ENCODE data around the gene SCAF11. TPM values are rescaled to one million over a fixed set of nuclear protein-coding genes. Genes with fewer than 3 reads are reported as not detected.

The SCAF11 gene
- total and polyA plus RNA-seq, 2 experiments from 2014 or later, result 77.0 to 84.8 TPM

DNA sequence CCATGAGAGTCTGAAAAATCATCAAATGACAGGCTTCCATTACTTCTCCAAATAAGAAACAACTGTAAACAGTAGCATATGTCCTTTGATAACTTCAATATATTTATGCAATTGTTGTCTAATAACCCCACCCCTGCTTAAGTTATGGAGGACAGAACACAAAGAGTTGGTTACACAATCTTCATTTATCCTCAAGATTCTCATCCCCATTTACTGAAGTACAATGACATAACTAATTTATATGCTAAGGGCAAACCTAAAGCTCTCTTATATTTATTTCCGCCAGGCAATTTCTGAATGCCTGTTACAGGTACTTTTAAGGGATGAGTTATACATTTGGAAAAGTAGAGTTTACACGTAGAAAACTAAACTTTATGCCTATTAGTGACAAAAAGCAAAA, 12.3 kb downstream of the SCAF11 start:
- no peaks in the 10 kb centered on the region for H3K9me3 Mint-ChIP-seq
- no peaks in the 10 kb centered on the region for H3K27me3 Mint-ChIP-seq (ENCODE audit: insufficient read depth, low read depth, poor library complexity)
- no peaks in the 10 kb centered on the region for H3K27me3 ChIP-seq (ENCODE audit: insufficient read depth)
- H3F3A ChIP-seq (replicated peaks; ENCODE audit: low read depth), result no peaks in the 10 kb centered on the region
- TF ChIP-seq EZH2 (IDR thresholded peaks at IDR 0.05; ENCODE audit: low read depth, unreplicated experiment) (no peak), REST (IDR thresholded peaks at IDR 0.05; ENCODE audit: unreplicated experiment) (no peak), CREB1 (CRISPR knock-in tag; IDR thresholded peaks at IDR 0.05; ENCODE audit: low read depth) (no peak), ZNF331 (CRISPR knock-in tag; IDR thresholded peaks at IDR 0.05; ENCODE audit: low read depth) (no peak), NANOG (IDR thresholded peaks at IDR 0.05; ENCODE audit: borderline replicate concordance) (no peak)
- H4K20me1 ChIP-seq (replicated peaks; ENCODE audit: insufficient read depth), result peaks cover 52% of the 10 kb centered on the region
- peaks cover 4% of the 10 kb centered on the region; the same call in 1 of the 3 replicates for H3K36me3 Mint-ChIP-seq (ENCODE audit: low read depth)
- DNase-seq (ENCODE audit: low spot score) (no peak), ATAC-seq (no peak)
- H3K9me2 ChIP-seq (ENCODE audit: insufficient read depth), result no peaks in the 10 kb centered on the region
- no peak overlapping the region for H3K4me3 Mint-ChIP-seq
- peaks cover 99% of the 10 kb centered on the region for H3K79me2 ChIP-seq (replicated peaks; ENCODE audit: insufficient read depth)
- H3K27ac ChIP-seq (ENCODE audit: low read depth), result no peak overlapping the region
- no peaks in the 10 kb centered on the region for H3K4me1 ChIP-seq (ENCODE audit: insufficient read depth)
- H3K4me3 ChIP-seq, result no peak overlapping the region
- no peak overlapping the region for H3K4me2 ChIP-seq
- no peaks in the 10 kb centered on the region for H3K36me3 ChIP-seq (ENCODE audit: insufficient read depth)
- H2AFZ ChIP-seq, result no peak overlapping the region
- H3K27ac Mint-ChIP-seq, result no peak overlapping the region
- peaks cover 27% of the 10 kb centered on the region for H3K4me1 Mint-ChIP-seq

- no peak overlapping the region for H3K4me3 Mint-ChIP-seq
- TF ChIP-seq EZH2 (IDR thresholded peaks at IDR 0.05; ENCODE audit: low read depth, unreplicated experiment), result no peak
- TF ChIP-seq, protein P1, sequence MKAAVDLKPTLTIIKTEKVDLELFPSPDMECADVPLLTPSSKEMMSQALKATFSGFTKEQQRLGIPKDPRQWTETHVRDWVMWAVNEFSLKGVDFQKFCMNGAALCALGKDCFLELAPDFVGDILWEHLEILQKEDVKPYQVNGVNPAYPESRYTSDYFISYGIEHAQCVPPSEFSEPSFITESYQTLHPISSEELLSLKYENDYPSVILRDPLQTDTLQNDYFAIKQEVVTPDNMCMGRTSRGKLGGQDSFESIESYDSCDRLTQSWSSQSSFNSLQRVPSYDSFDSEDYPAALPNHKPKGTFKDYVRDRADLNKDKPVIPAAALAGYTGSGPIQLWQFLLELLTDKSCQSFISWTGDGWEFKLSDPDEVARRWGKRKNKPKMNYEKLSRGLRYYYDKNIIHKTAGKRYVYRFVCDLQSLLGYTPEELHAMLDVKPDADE (IDR thresholded peaks at IDR 0.05), result no peak
- no peak for TF ChIP-seq ZNF114 (CRISPR knock-in tag; IDR thresholded peaks at IDR 0.05)
- no peak for TF ChIP-seq CTCF (conservative IDR thresholded peaks at IDR 0.05; ENCODE audit: low read depth in 2 of 2)
- TF ChIP-seq EZH2phosphoT487 (IDR thresholded peaks at IDR 0.05; ENCODE audit: unreplicated experiment), result no peak
- no peak for TF ChIP-seq ZNF331 (CRISPR knock-in tag; IDR thresholded peaks at IDR 0.05; ENCODE audit: low read depth)
- no peak for TF ChIP-seq CREB1 (CRISPR knock-in tag; IDR thresholded peaks at IDR 0.05; ENCODE audit: low read depth)
Observed at GRCh38 chr12:45977620-45978019, 12.8 kb downstream of the SCAF11 start.

More at GRCh38 chr12:45977620-45978019, 12.8 kb downstream of the SCAF11 start:
- no peak for DNase-seq (ENCODE audit: low spot score)
- no peaks in the 10 kb centered on the region for H3K9me2 ChIP-seq (ENCODE audit: insufficient read depth)
- ATAC-seq, result no peak
- H4K20me1 ChIP-seq (replicated peaks; ENCODE audit: insufficient read depth), result peaks cover 51% of the 10 kb centered on the region
- H3K4me2 ChIP-seq, result no peak overlapping the region
- H3K27ac Mint-ChIP-seq, result no peak overlapping the region
- peaks cover 96% of the 10 kb centered on the region for H3K79me2 ChIP-seq (replicated peaks; ENCODE audit: insufficient read depth)
- no peaks in the 10 kb centered on the region for H3K36me3 ChIP-seq (ENCODE audit: insufficient read depth)
- H3K9me3 Mint-ChIP-seq, result no peaks in the 10 kb centered on the region
- no peaks in the 10 kb centered on the region for H3K27me3 ChIP-seq (ENCODE audit: insufficient read depth)
- H3K4me1 ChIP-seq (ENCODE audit: insufficient read depth), result no peaks in the 10 kb centered on the region
- peaks cover 27% of the 10 kb centered on the region for H3K4me1 Mint-ChIP-seq
- H3K4me3 ChIP-seq, result no peak overlapping the region
- no peak overlapping the region for H2AFZ ChIP-seq
- H3K27ac ChIP-seq (ENCODE audit: low read depth), result no peak overlapping the region
- peaks cover 4% of the 10 kb centered on the region; the same call in 1 of the 3 replicates for H3K36me3 Mint-ChIP-seq (ENCODE audit: low read depth)
- H3K27me3 Mint-ChIP-seq (ENCODE audit: insufficient read depth, low read depth, poor library complexity), result no peaks in the 10 kb centered on the region
- H3F3A ChIP-seq (replicated peaks; ENCODE audit: low read depth), result no peaks in the 10 kb centered on the region
